ENCODE results near the gene ADGRG6. TPM values are rescaled to one million over a fixed set of nuclear protein-coding genes. Genes with fewer than 3 reads are reported as not detected.
"Not testable (repeated sequence)": the region's sequence is repeated elsewhere in the genome, so short reads cannot be mapped to it uniquely, and the experiment has no call there.

The ADGRG6 gene
- total RNA-seq, 2 experiments from 2014 or later = 1.6 TPM

DNA sequence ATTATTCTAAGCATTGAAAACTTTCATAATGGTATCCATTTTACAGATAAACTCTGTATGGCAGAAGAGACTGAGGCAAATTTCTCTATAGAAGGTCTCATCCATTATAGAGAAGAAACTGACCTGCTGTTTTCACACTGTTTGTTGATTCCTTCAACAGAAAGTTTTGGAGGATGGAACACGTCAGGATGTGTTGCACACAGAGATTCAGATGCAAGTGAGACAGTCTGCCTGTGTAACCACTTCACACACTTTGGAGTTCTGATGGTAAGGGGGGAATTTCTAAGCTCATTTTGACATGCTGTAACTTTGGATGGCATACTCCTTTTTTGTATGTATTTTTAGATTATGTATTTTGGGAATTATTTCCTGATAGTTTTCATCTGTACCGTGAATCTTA, 109.3 kb downstream of the ADGRG6 start:
- no peaks in the 10 kb centered on the region for H3K9me3 Mint-ChIP-seq (ENCODE audit: insufficient read depth)
- POLR2A ChIA-PET = no interaction called here
- CTCF ChIA-PET = no interaction called here
- ATAC-seq (no peak), DNase-seq (no peak)
- no peak overlapping the region for H3K4me3 Mint-ChIP-seq
- no peaks in the 10 kb centered on the region for H3K36me3 Mint-ChIP-seq (ENCODE audit: low read depth)
- no peaks in the 10 kb centered on the region for H3K27me3 Mint-ChIP-seq (ENCODE audit: low read depth)
- H3K4me1 Mint-ChIP-seq (ENCODE audit: low read depth) = peaks cover 3% of the 10 kb centered on the region
- no peak overlapping the region for H3K27ac Mint-ChIP-seq

DNA sequence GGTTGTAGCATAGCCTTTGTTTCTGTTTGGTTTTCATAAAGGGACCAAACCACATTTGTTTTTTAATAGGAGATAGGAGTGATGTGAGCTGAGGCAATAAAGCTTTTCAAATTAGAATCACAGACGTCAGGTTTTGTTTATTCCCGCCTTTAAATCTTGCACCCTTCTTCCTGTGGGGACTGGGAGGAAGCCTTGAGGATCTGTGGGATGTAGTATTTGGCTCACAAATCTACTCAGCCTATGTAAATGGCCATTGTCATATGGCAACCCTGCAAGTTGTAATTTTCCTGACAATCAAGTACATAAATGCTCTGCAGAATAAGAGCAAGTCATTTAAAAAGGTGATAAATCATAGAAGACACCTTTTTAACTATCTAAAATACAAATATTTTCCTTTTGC, 110.4 kb downstream of the ADGRG6 start:
- Mint-ChIP-seq H3K4me3 (no peak overlapping the region), H3K4me1 (ENCODE audit: low read depth) (peaks cover 3% of the 10 kb centered on the region), H3K27me3 (ENCODE audit: low read depth) (no peaks in the 10 kb centered on the region), H3K9me3 (ENCODE audit: insufficient read depth) (no peaks in the 10 kb centered on the region), H3K27ac (no peak overlapping the region), H3K36me3 (ENCODE audit: low read depth) (no peaks in the 10 kb centered on the region)
- DNase-seq (no peak), ATAC-seq (no peak)
- CTCF ChIA-PET = no interaction called here
- POLR2A ChIA-PET = no interaction called here

DNA sequence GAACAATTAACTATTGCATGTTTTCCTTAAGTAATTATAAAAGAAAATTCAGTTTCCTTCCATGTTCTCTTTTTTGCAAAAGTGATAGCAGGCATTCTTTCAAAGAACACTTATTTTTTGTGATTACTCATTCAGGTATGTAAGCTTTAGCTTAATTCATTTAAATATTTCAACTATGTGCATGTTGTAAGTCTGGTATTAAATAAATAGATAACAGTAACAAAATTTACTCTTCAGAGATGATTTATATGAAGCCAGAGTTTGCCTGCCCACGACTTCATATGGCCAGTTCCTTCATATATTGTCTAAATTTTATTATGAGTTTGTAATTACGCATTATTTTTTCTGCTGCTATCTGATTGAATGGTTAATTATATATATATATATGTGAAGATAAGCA, 110.9 kb downstream of the ADGRG6 start:
- peaks cover 3% of the 10 kb centered on the region for H3K4me1 Mint-ChIP-seq (ENCODE audit: low read depth)
- no peaks in the 10 kb centered on the region for H3K9me3 Mint-ChIP-seq (ENCODE audit: insufficient read depth)
- POLR2A ChIA-PET = no interaction called here
- H3K27me3 Mint-ChIP-seq (ENCODE audit: low read depth) = no peaks in the 10 kb centered on the region
- no peaks in the 10 kb centered on the region for H3K36me3 Mint-ChIP-seq (ENCODE audit: low read depth)
- CTCF ChIA-PET = no interaction called here
- H3K27ac Mint-ChIP-seq = no peak overlapping the region
- H3K4me3 Mint-ChIP-seq = no peak overlapping the region
- ATAC-seq (no peak), DNase-seq (no peak)

DNA sequence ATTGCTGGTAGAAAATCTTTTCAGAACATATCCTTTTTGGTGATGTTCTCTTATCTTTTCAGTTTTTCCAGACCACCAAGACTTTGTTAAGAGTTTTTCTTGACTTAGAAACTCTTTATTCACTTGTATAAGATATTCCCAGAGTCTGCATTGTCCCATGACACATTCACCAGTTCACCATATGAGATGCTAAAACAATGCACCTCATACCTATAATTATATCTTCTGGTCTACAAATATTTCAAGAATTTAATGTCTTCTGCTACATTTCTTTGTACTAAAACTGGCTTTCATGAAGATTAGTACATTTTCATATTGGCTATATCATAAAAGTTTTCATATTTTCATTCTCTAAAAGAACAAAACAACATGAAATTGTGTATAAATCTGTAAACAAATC, 111.3 kb downstream of the ADGRG6 start:
- no peaks in the 10 kb centered on the region for H3K27me3 Mint-ChIP-seq (ENCODE audit: low read depth)
- H3K9me3 Mint-ChIP-seq (ENCODE audit: insufficient read depth) = no peaks in the 10 kb centered on the region
- no peaks in the 10 kb centered on the region for H3K36me3 Mint-ChIP-seq (ENCODE audit: low read depth)
- H3K4me1 Mint-ChIP-seq (ENCODE audit: low read depth) = no peaks in the 10 kb centered on the region
- no peak overlapping the region for H3K4me3 Mint-ChIP-seq
- ChIA-PET POLR2A (no interaction called here), CTCF (no interaction called here)
- no peak for DNase-seq
- ATAC-seq = no peak
- H3K27ac Mint-ChIP-seq = no peak overlapping the region

DNA sequence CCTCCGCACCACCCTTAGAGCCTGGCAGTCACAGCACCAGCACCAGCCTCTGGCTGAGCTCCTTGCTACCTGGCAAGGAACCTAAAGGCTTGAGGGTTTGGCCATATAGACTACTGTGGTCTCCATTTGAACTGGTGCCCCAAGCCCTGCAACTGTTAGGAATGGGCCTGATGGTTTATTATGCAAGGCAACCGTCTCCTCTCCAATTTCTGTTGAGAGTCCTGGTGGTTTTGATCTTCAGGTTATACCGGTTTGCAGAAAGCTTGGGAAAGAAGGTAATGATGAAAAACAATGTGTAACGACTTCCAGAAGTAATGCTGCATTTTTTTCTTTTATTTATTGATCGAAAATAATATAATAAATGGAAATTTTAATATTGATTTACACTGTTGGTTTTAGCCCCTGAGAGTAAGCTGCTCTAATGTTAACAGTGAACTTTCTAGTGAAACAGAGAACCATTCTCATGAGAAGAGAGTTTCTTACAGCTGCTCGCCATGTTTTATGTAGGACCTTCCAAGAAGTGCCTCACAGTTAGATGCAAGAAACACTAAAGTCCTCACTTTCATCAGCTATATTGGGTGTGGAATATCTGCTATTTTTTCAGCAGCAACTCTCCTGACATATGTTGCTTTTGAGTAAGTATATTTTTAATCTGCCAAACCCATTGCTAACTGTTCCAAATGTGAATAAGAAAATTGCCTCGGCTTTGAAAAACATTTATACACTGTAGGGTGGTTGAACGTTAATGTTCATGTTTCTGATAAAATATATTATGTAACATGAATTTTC, 112.8 kb downstream of the ADGRG6 start:
- Mint-ChIP-seq H3K4me1 (ENCODE audit: low read depth) (no peaks in the 10 kb centered on the region), H3K4me3 (no peak overlapping the region), H3K27me3 (ENCODE audit: low read depth) (no peaks in the 10 kb centered on the region), H3K27ac (no peak overlapping the region), H3K36me3 (ENCODE audit: low read depth) (no peaks in the 10 kb centered on the region), H3K9me3 (ENCODE audit: insufficient read depth) (no peaks in the 10 kb centered on the region)
- ATAC-seq (no peak), DNase-seq (no peak)
- ChIA-PET CTCF (interaction anchor here (1.0 kb wide), 1 partner anchor 60 kb away, joined by 3 read pairs; no protein-coding TSS in a partner anchor), POLR2A (no interaction called here)

DNA sequence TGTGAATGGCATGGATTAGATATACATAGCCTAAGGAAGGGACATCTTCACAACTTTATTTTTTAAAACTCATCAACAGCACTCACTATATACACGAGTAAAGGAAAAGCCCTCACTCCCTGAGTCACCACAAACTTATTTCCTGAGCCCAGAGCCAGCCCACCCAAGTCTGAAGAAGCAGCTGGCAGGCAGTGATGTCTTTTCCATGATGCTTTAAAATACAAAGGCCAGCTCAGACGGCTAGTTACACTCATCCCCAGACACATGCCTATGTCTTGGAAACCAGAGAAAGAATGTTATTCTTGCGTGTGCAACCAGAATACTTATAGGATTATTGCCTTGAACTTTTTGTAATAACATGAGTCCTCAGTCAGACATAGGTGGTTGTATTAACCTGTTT, 114.4 kb downstream of the ADGRG6 start:
- ATAC-seq (no peak), DNase-seq (no peak)
- no peak overlapping the region for H3K4me3 Mint-ChIP-seq
- H3K27me3 Mint-ChIP-seq (ENCODE audit: low read depth) = no peaks in the 10 kb centered on the region
- no peak overlapping the region for H3K27ac Mint-ChIP-seq
- H3K4me1 Mint-ChIP-seq (ENCODE audit: low read depth) = no peaks in the 10 kb centered on the region
- H3K36me3 Mint-ChIP-seq (ENCODE audit: low read depth) = no peaks in the 10 kb centered on the region
- CTCF ChIA-PET = no interaction called here
- POLR2A ChIA-PET = no interaction called here
- H3K9me3 Mint-ChIP-seq (ENCODE audit: insufficient read depth) = no peaks in the 10 kb centered on the region

DNA sequence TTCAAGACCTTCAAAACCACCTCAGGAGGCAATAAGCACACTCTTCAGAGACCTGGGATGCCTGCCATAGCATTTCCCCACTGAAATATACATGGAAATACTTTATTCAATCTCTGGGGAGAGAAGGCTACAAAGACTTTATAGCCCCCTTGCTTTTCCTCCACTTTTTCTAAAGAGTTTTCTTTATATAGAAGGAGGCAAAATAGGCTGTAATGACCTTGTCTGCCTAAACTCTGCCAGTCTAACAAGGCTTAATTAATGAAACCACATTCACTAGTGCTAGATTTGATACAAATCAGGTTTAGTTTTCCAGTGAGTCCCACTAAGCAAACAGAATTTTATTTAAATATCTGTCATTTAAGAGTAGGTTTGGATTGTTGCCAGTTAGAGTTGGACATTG, 114.9 kb downstream of the ADGRG6 start:
- Mint-ChIP-seq H3K36me3 (ENCODE audit: low read depth) (no peaks in the 10 kb centered on the region), H3K4me1 (ENCODE audit: low read depth) (no peaks in the 10 kb centered on the region), H3K9me3 (ENCODE audit: insufficient read depth) (no peaks in the 10 kb centered on the region), H3K4me3 (no peak overlapping the region), H3K27ac (no peak overlapping the region), H3K27me3 (ENCODE audit: low read depth) (no peaks in the 10 kb centered on the region)
- no peak for DNase-seq
- ChIA-PET POLR2A (no interaction called here), CTCF (no interaction called here)
- ATAC-seq = no peak

DNA sequence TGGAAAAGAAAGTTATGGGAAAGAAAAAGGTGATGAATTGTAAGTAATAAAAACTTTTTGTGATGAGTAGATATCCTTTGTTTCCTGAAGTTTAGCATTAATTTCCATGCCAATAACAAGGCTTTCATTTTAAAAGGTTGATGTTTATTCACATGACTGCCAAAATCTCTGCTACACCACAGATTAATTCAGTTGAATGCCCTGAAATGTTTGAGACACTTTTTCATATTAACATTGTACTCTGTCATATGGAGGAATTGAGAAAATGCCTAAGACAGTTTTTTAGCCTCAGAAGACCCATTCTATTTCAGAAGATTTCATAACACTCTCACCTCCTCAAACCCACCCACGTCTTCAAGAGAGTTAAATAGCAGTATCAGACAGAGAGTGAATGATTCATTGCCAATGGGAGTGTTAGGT, 115.5 kb downstream of the ADGRG6 start:
- no peak for ATAC-seq
- POLR2A ChIA-PET = no interaction called here
- H3K4me3 Mint-ChIP-seq = no peak overlapping the region

DNA sequence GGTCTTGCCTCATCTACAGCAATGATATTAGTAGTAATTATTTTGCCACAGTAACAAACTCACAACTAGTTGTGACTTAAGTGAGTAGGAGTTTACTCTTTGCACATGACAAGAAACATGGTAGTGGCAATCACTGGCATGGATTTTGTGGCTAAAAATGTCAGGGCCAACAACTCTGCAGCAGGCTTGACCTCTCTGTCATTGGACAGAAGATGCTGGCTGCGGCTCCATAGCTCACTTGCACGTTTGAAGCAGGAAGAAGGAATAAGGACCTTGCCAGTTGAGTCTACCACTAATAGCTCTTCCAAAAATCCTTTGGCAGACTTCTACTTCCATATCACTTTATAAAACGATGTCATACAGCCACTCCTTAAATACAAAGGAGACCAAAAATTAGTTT, 117.3 kb downstream of the ADGRG6 start:
- Mint-ChIP-seq H3K4me1 (ENCODE audit: low read depth) (no peaks in the 10 kb centered on the region), H3K9me3 (ENCODE audit: insufficient read depth) (no peaks in the 10 kb centered on the region), H3K36me3 (ENCODE audit: low read depth) (no peaks in the 10 kb centered on the region), H3K27ac (no peak overlapping the region), H3K4me3 (no peak overlapping the region), H3K27me3 (ENCODE audit: low read depth) (no peaks in the 10 kb centered on the region)
- ChIA-PET POLR2A (no interaction called here), CTCF (no interaction called here)
- ATAC-seq (no peak), DNase-seq (no peak)

More for the DNA sequence above, 115.5 kb downstream of the ADGRG6 start:
- Mint-ChIP-seq H3K4me1 (ENCODE audit: low read depth) (no peaks in the 10 kb centered on the region), H3K36me3 (ENCODE audit: low read depth) (no peaks in the 10 kb centered on the region), H3K27ac (no peak overlapping the region), H3K9me3 (ENCODE audit: insufficient read depth) (no peaks in the 10 kb centered on the region), H3K27me3 (ENCODE audit: low read depth) (no peaks in the 10 kb centered on the region)
- no peak for DNase-seq
- CTCF ChIA-PET = no interaction called here

DNA sequence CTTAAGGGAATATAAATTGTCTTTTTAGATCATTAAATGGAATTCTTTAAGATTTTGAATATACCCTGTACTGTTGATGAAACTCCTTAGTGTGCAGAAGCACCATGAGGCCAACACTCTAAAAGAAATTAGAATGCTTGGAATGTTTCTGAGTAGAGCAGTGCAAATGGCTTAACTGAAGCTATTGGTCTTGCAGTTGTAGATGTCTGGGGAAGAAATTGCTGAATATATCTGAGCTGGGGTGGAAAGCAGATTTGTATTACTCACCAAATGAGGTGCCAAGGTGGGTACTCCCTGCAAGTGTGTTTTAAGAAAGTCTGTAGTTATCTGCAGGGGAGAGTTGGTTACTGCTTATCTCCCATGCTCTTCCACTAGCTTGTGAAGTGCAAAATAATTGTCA, 119.0 kb downstream of the ADGRG6 start:
- DNase-seq (no peak), ATAC-seq (no peak)
- Mint-ChIP-seq H3K27me3 (ENCODE audit: low read depth) (no peaks in the 10 kb centered on the region), H3K27ac (no peak overlapping the region), H3K4me1 (ENCODE audit: low read depth) (no peaks in the 10 kb centered on the region), H3K36me3 (ENCODE audit: low read depth) (no peaks in the 10 kb centered on the region), H3K4me3 (no peak overlapping the region), H3K9me3 (ENCODE audit: insufficient read depth) (peaks cover 4% of the 10 kb centered on the region)
- POLR2A ChIA-PET = no interaction called here
- CTCF ChIA-PET = interaction anchor here (1.4 kb wide), 1 partner anchor 54 kb away, joined by 5 read pairs; no protein-coding TSS in a partner anchor

DNA sequence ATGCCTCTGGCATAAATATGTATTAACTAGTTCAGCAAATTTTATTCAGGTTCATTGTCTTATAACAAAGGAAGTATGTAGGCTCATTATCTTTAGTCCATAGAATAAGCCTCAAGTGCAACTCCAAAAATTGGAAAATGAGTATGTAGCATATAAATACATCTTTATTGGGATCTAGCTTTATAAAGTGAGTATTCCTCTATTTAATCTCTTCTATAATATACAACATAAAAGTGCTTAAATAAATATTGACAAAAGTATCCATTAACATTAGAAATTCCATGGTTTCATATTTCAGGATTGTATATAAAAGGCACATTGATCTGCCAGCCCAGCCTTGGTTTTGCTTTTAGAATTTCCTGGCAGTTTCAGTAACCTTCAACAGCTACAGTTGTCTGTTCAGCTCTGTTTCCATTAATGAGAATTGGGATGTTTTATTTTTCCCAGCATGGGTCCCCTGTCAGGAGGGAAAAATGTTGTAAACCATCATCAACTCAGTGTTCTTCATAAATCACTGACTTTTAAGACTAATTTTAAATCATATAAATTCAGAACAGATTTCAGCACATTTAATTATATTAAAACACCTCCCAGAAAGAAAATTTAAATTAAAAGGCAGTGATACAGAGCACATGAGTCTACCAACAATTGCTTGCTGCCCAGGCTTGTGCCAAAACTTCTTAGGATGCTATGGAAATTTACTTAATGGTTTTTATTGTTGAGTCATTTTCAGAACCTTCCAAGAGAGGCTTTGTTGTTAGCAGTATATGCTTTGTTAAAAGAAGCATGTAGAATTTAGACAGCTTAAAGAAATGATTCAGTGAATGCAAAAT, 119.7 kb downstream of the ADGRG6 start:
- CTCF ChIA-PET = interaction anchor here (1.4 kb wide), 1 partner anchor 53 kb away, joined by 5 read pairs; no protein-coding TSS in a partner anchor
- DNase-seq = no peak
- ATAC-seq = no peak
- POLR2A ChIA-PET = no interaction called here
- Mint-ChIP-seq H3K4me3 (no peak overlapping the region), H3K4me1 (ENCODE audit: low read depth) (no peaks in the 10 kb centered on the region), H3K27me3 (ENCODE audit: low read depth) (no peaks in the 10 kb centered on the region), H3K27ac (no peak overlapping the region), H3K36me3 (ENCODE audit: low read depth) (no peaks in the 10 kb centered on the region), H3K9me3 (ENCODE audit: insufficient read depth) (peaks cover 4% of the 10 kb centered on the region)

DNA sequence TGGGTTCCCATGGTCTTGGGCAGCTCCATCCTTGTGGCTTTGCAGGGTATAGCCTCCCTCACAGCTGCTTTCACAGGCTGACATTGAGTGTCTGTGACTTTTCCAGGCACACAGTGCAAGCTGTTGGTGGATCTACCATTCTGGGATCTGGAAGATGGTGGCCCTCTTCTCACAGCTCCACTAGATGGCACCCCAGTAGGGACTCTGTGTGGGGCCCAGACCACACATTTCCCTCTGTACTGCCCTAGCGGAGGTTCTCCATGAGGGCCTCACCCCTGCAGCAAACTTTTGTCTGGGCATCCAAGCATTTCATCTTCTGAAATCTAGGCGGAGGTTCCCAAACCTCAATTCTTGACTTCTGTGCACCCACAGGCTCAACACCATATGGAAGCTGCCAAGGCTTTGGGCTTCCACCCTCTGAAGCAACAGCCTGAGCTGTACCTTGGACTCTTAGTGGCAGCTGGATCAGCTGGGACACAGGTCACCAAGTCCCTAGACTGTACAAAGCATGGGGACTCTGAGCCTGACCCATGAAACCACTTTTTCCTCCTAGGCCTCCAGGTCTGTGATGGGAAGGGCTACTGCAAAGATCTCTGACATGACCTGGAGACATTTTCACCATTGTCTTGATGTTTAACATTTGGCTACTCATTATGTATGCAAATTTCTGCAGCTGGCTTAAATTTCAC, 124.8 kb downstream of the ADGRG6 start:
- not testable (repeated sequence) for H3K4me1 Mint-ChIP-seq (ENCODE audit: low read depth)
- CTCF ChIA-PET = interaction anchor here (0.6 kb wide), 1 partner anchor 1065 kb away, joined by 3 read pairs; no protein-coding TSS in a partner anchor

More for the DNA sequence above, 124.8 kb downstream of the ADGRG6 start:
- H3K27me3 Mint-ChIP-seq (ENCODE audit: low read depth); ATAC-seq; H3K36me3 Mint-ChIP-seq (ENCODE audit: low read depth); POLR2A ChIA-PET; H3K27ac Mint-ChIP-seq; H3K9me3 Mint-ChIP-seq (ENCODE audit: insufficient read depth); DNase-seq; H3K4me3 Mint-ChIP-seq: not testable (repeated sequence)
